ENCODE data around the gene TMPRSS5. TPM values are rescaled to one million over a fixed set of nuclear protein-coding genes. Genes with fewer than 3 reads are reported as not detected.
"Not testable (repeated sequence)": the region's sequence is repeated elsewhere in the genome, so short reads cannot be mapped to it uniquely, and the experiment has no call there.

The TMPRSS5 gene
- polyA plus RNA-seq, 1 donor from 2014 or later, result 2.6 TPM

DNA sequence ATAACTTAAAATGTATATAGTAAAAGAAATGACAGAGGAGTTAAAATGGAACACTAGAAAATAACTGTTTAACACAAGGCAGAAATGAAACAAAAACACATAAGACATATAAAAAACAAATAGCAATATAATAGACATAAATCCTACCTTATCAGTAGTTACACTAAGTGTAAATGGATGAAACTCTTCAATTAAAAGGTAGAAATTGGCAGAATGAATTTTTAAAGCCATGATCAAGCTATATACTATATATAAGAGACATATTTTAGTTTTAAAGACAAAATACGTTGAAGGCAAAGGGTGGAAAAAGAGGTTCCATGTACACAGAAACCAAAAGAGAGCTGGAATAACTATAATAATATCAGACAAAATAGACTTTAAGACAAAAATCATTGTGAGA lies 4.9 kb upstream of the TMPRSS5 start:
- Histone ChIP-seq H3K79me2 (replicated peaks; ENCODE audit: insufficient read depth, low read length) (no peaks in the 10 kb centered on the region), H4K20me1 (ENCODE audit: insufficient read depth) (no peaks in the 10 kb centered on the region), H3K36me3 (ENCODE audit: insufficient read depth, low read length) (no peaks in the 10 kb centered on the region), H3K4me3 (ENCODE audit: low read length) (no peak overlapping the region), H2AFZ (ENCODE audit: low read depth, low read length) (no peak overlapping the region), H3K27me3 (ENCODE audit: insufficient read depth, low read depth, low read length) (no peaks in the 10 kb centered on the region), H3K9me3 (ENCODE audit: low read length) (peaks cover 3% of the 10 kb centered on the region), H3K9ac (ENCODE audit: low read length) (no peak overlapping the region), H3K4me2 (ENCODE audit: low read length) (no peak overlapping the region), H3K9me2 (ENCODE audit: insufficient read depth, low read length) (no peaks in the 10 kb centered on the region), H3K27ac (ENCODE audit: low read length) (no peak overlapping the region), H3F3A (ENCODE audit: insufficient read depth, low read length, poor library complexity, severe bottlenecking) (no peaks in the 10 kb centered on the region)
- TF ChIP-seq RAD21 (conservative IDR thresholded peaks at IDR 0.05), result no peak
- TF ChIP-seq, protein P1, sequence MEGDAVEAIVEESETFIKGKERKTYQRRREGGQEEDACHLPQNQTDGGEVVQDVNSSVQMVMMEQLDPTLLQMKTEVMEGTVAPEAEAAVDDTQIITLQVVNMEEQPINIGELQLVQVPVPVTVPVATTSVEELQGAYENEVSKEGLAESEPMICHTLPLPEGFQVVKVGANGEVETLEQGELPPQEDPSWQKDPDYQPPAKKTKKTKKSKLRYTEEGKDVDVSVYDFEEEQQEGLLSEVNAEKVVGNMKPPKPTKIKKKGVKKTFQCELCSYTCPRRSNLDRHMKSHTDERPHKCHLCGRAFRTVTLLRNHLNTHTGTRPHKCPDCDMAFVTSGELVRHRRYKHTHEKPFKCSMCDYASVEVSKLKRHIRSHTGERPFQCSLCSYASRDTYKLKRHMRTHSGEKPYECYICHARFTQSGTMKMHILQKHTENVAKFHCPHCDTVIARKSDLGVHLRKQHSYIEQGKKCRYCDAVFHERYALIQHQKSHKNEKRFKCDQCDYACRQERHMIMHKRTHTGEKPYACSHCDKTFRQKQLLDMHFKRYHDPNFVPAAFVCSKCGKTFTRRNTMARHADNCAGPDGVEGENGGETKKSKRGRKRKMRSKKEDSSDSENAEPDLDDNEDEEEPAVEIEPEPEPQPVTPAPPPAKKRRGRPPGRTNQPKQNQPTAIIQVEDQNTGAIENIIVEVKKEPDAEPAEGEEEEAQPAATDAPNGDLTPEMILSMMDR (IDR thresholded peaks at IDR 0.05; ENCODE audit: poor library complexity, severe bottlenecking), result no peak
- TF ChIP-seq EP300 (conservative IDR thresholded peaks at IDR 0.05; ENCODE audit: poor library complexity, severe bottlenecking), result no peak
- no peak for TF ChIP-seq SMC3 (conservative IDR thresholded peaks at IDR 0.05; ENCODE audit: poor library complexity)
- TF ChIP-seq MXI1 (conservative IDR thresholded peaks at IDR 0.05; ENCODE audit: poor library complexity, severe bottlenecking), result no peak
- TF ChIP-seq EZH2 (IDR thresholded peaks at IDR 0.05; ENCODE audit: borderline replicate concordance, insufficient read depth, low read length, poor library complexity, severe bottlenecking), result no peak
- TF ChIP-seq, protein P2, sequence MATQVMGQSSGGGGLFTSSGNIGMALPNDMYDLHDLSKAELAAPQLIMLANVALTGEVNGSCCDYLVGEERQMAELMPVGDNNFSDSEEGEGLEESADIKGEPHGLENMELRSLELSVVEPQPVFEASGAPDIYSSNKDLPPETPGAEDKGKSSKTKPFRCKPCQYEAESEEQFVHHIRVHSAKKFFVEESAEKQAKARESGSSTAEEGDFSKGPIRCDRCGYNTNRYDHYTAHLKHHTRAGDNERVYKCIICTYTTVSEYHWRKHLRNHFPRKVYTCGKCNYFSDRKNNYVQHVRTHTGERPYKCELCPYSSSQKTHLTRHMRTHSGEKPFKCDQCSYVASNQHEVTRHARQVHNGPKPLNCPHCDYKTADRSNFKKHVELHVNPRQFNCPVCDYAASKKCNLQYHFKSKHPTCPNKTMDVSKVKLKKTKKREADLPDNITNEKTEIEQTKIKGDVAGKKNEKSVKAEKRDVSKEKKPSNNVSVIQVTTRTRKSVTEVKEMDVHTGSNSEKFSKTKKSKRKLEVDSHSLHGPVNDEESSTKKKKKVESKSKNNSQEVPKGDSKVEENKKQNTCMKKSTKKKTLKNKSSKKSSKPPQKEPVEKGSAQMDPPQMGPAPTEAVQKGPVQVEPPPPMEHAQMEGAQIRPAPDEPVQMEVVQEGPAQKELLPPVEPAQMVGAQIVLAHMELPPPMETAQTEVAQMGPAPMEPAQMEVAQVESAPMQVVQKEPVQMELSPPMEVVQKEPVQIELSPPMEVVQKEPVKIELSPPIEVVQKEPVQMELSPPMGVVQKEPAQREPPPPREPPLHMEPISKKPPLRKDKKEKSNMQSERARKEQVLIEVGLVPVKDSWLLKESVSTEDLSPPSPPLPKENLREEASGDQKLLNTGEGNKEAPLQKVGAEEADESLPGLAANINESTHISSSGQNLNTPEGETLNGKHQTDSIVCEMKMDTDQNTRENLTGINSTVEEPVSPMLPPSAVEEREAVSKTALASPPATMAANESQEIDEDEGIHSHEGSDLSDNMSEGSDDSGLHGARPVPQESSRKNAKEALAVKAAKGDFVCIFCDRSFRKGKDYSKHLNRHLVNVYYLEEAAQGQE (IDR thresholded peaks at IDR 0.05; ENCODE audit: borderline replicate concordance), result no peak
- TF ChIP-seq POLR2AphosphoS5 (IDR thresholded peaks at IDR 0.05), result no peak
- no peak for TF ChIP-seq TAF1 (IDR thresholded peaks at IDR 0.05; ENCODE audit: low read depth)

DNA sequence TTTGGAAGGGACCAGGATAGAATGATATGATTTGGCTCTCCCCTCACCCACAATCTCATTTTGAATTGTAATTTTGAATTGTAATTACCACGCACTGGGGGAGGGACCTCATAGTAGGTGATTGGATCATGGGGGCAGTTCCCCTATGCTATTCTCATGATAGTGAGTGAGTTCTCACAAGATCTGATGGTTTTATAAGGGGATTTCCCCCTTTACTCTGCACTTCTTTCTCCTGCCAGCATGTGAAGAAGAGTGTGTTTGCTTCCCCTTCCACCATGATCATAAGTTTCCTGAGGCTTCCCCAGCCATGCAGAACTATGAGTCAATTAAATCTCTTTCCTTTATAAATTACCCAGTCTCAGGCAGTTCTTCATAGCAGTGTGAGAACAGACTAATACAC lies 2.6 kb downstream of the TMPRSS5 start:
- H3K27ac ChIP-seq (ENCODE audit: low read length); H3K4me3 ChIP-seq (ENCODE audit: low read length); H3K9ac ChIP-seq (ENCODE audit: low read length); H3K4me2 ChIP-seq (ENCODE audit: low read length); H3F3A ChIP-seq (ENCODE audit: insufficient read depth, low read length, poor library complexity, severe bottlenecking); H3K9me2 ChIP-seq (ENCODE audit: insufficient read depth, low read length); H3K79me2 ChIP-seq (replicated peaks; ENCODE audit: insufficient read depth, low read length); H2AFZ ChIP-seq (ENCODE audit: low read depth, low read length); H3K9me3 ChIP-seq (ENCODE audit: low read length); H3K36me3 ChIP-seq (ENCODE audit: insufficient read depth, low read length); H3K27me3 ChIP-seq (ENCODE audit: insufficient read depth, low read depth, low read length); H4K20me1 ChIP-seq (ENCODE audit: insufficient read depth): not testable (repeated sequence)

DNA sequence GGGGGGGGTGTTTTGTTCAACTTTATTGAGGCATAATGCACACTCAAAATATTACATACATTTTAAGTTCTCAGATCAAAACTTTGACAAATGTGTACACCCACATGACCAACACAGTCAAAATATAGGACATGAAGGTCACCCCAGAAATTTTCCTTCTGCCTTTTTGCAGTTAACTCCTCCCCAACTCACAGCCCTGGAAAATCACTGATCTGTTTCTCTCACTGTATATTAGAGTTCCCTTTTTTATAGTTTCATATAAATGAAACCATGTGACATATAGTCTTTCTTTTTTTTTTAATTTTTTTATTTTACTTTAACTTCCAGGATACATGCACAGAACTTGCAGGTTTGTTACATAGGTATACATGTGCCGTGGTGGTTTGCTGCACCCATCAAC lies 4.6 kb downstream of the TMPRSS5 start:
- Histone ChIP-seq H3K36me3 (ENCODE audit: insufficient read depth, low read length) (no peaks in the 10 kb centered on the region), H2AFZ (ENCODE audit: low read depth, low read length) (no peak overlapping the region), H3K27me3 (ENCODE audit: insufficient read depth, low read depth, low read length) (no peaks in the 10 kb centered on the region), H3K79me2 (replicated peaks; ENCODE audit: insufficient read depth, low read length) (no peaks in the 10 kb centered on the region), H3K4me3 (ENCODE audit: low read length) (no peak overlapping the region), H3K27ac (ENCODE audit: low read length) (no peak overlapping the region), H3K9ac (ENCODE audit: low read length) (no peak overlapping the region), H4K20me1 (ENCODE audit: insufficient read depth) (no peaks in the 10 kb centered on the region), H3F3A (ENCODE audit: insufficient read depth, low read length, poor library complexity, severe bottlenecking) (no peaks in the 10 kb centered on the region), H3K4me2 (ENCODE audit: low read length) (no peak overlapping the region), H3K9me3 (ENCODE audit: low read length) (no peaks in the 10 kb centered on the region), H3K9me2 (ENCODE audit: insufficient read depth, low read length) (no peaks in the 10 kb centered on the region)
- no peak for TF ChIP-seq EP300 (conservative IDR thresholded peaks at IDR 0.05; ENCODE audit: poor library complexity, severe bottlenecking)
- TF ChIP-seq TAF1 (IDR thresholded peaks at IDR 0.05; ENCODE audit: low read depth), result no peak
- no peak for TF ChIP-seq MXI1 (conservative IDR thresholded peaks at IDR 0.05; ENCODE audit: poor library complexity, severe bottlenecking)
- TF ChIP-seq, protein P1 (IDR thresholded peaks at IDR 0.05; ENCODE audit: poor library complexity, severe bottlenecking), result no peak
- no peak for TF ChIP-seq POLR2AphosphoS5 (IDR thresholded peaks at IDR 0.05)
- TF ChIP-seq, protein P2 (IDR thresholded peaks at IDR 0.05; ENCODE audit: borderline replicate concordance), result no peak
- no peak for TF ChIP-seq RAD21 (conservative IDR thresholded peaks at IDR 0.05)
- no peak for TF ChIP-seq SMC3 (conservative IDR thresholded peaks at IDR 0.05; ENCODE audit: poor library complexity)
- no peak for TF ChIP-seq EZH2 (IDR thresholded peaks at IDR 0.05; ENCODE audit: borderline replicate concordance, insufficient read depth, low read length, poor library complexity, severe bottlenecking)
